Subcutaneous abdominal adipose tissue (tissue), 5 donors: ENCODE data around the gene SMCO4.

Experiments used
- H3K27ac ChIP-seq: one replicate; pipeline ENCODE4 v1.7.0; 2013; ENCODE audit warnings: low read depth, mild to moderate bottlenecking, inconsistent platforms, low read length, moderate library complexity
- H3K27me3 ChIP-seq, 5 donors: one replicate each; pipeline ENCODE4 v1.7.0; 2013; ENCODE audit warnings: low read length in 5 of 5, inconsistent platforms in 1 of 5; ENCODE audit not compliant: control insufficient read depth in 5 of 5, insufficient read depth in 4 of 5
- H3K36me3 ChIP-seq, 5 donors: one replicate each; pipeline ENCODE4 v1.7.0; 2013; ENCODE audit warnings: low read length in 5 of 5; ENCODE audit not compliant: control insufficient read depth in 5 of 5, insufficient read depth in 5 of 5
- H3K4me1 ChIP-seq, 5 donors: one replicate each; pipeline ENCODE4 v1.7.0; 2013; ENCODE audit warnings: low read length in 5 of 5, mild to moderate bottlenecking in 3 of 5, moderate library complexity in 1 of 5; ENCODE audit not compliant: control insufficient read depth in 5 of 5, insufficient read depth in 5 of 5
- H3K4me3 ChIP-seq, 5 donors: one replicate each; pipeline ENCODE4 v1.7.0; 2013; ENCODE audit warnings: low read length in 5 of 5, low read depth in 1 of 5
- H3K9ac ChIP-seq, 5 donors: one replicate each; pipeline ENCODE4 v1.7.0; 2013; ENCODE audit warnings: low read length in 5 of 5, mild to moderate bottlenecking in 4 of 5, moderate library complexity in 3 of 5
- H3K9me3 ChIP-seq, 5 donors: one replicate each; pipeline ENCODE4 v1.7.0; 2013; ENCODE audit warnings: low read length in 5 of 5; ENCODE audit not compliant: control insufficient read depth in 5 of 5
- donor health status: healthy.
- donor health status: healthy.
- donor health status: healthy.
- donor health status: healthy.
- donor health status: healthy.

SMCO4 gene

GRCh38 chr11:93481696-93482095, 61.5 kb downstream of the SMCO4 start:
- Histone ChIP-seq H3K4me1 (no peaks in the 10 kb centered on the region), H3K9me3 (no peaks in the 10 kb centered on the region), H3K4me3 (no peak overlapping the region), H3K27me3 (no peaks in the 10 kb centered on the region), H3K36me3 (peaks cover 0 to 19% (median 6%) of the 10 kb centered on the region in 5 donors), H3K9ac (no peak overlapping the region), H3K27ac (no peak overlapping the region)

- Histone ChIP-seq H3K4me1 (no peaks in the 10 kb centered on the region), H3K9ac (no peak overlapping the region), H3K4me3 (no peak overlapping the region), H3K36me3 (peaks cover 0 to 19% (median 6%) of the 10 kb centered on the region in 5 donors), H3K27ac (no peak overlapping the region), H3K27me3 (no peaks in the 10 kb centered on the region), H3K9me3 (no peaks in the 10 kb centered on the region)
These were observed 61.9 kb downstream of the SMCO4 start for GRCh38 chr11:93481279-93481678.

- peaks cover 0 to 2% (median 0%) of the 10 kb centered on the region in 5 donors for H3K9me3 ChIP-seq
These were observed 62.4 kb downstream of the SMCO4 start for GRCh38 chr11:93480756-93481155.

GRCh38 chr11:93480256-93480655, 62.9 kb downstream of the SMCO4 start:
- peaks cover 0 to 4% (median 0%) of the 10 kb centered on the region in 5 donors for H3K9me3 ChIP-seq
- no peak overlapping the region for H3K4me3 ChIP-seq
- peaks cover 0 to 19% (median 6%) of the 10 kb centered on the region in 5 donors for H3K36me3 ChIP-seq
- no peaks in the 10 kb centered on the region for H3K4me1 ChIP-seq
- H3K27ac ChIP-seq: no peak overlapping the region
- no peaks in the 10 kb centered on the region for H3K27me3 ChIP-seq
- no peak overlapping the region for H3K9ac ChIP-seq

More at GRCh38 chr11:93480756-93481155, 62.4 kb downstream of the SMCO4 start:
- H3K36me3 ChIP-seq: peaks cover 0 to 19% (median 6%) of the 10 kb centered on the region in 5 donors
- no peaks in the 10 kb centered on the region for H3K4me1 ChIP-seq
- no peaks in the 10 kb centered on the region for H3K27me3 ChIP-seq
- no peak overlapping the region for H3K27ac ChIP-seq
- H3K9ac ChIP-seq: no peak overlapping the region
- no peak overlapping the region for H3K4me3 ChIP-seq

GRCh38 chr11:93478841-93479240, 64.3 kb downstream of the SMCO4 start:
- no peak overlapping the region for H3K9ac ChIP-seq
- peaks cover 0 to 4% (median 3%) of the 10 kb centered on the region in 5 donors for H3K9me3 ChIP-seq
- no peaks in the 10 kb centered on the region for H3K27me3 ChIP-seq
- H3K4me1 ChIP-seq: no peaks in the 10 kb centered on the region
- no peak overlapping the region for H3K4me3 ChIP-seq
- peaks cover 0 to 19% (median 6%) of the 10 kb centered on the region in 5 donors for H3K36me3 ChIP-seq
- no peak overlapping the region for H3K27ac ChIP-seq

- no peaks in the 10 kb centered on the region for H3K4me1 ChIP-seq
- no peak overlapping the region for H3K4me3 ChIP-seq
- H3K27ac ChIP-seq: no peak overlapping the region
- peaks cover 0 to 4% (median 3%) of the 10 kb centered on the region in 5 donors for H3K9me3 ChIP-seq
- H3K9ac ChIP-seq: no peak overlapping the region
- H3K36me3 ChIP-seq: peaks cover 0 to 19% (median 6%) of the 10 kb centered on the region in 5 donors
- no peaks in the 10 kb centered on the region for H3K27me3 ChIP-seq
These were observed 65.4 kb downstream of the SMCO4 start for GRCh38 chr11:93477684-93478234.

GRCh38 chr11:93476796-93477195, 66.4 kb downstream of the SMCO4 start:
- no peaks in the 10 kb centered on the region for H3K4me1 ChIP-seq
- no peak overlapping the region for H3K9ac ChIP-seq
- peaks cover 0 to 19% (median 6%) of the 10 kb centered on the region in 5 donors for H3K36me3 ChIP-seq
- no peak overlapping the region for H3K27ac ChIP-seq
- H3K4me3 ChIP-seq: no peak overlapping the region
- H3K9me3 ChIP-seq: peaks cover 0 to 4% (median 3%) of the 10 kb centered on the region in 5 donors
- H3K27me3 ChIP-seq: no peaks in the 10 kb centered on the region

GRCh38 chr11:93474123-93474522, 69.1 kb downstream of the SMCO4 start:
- Histone ChIP-seq H3K27ac (no peak overlapping the region), H3K4me1 (no peaks in the 10 kb centered on the region)

GRCh38 chr11:93468290-93468689, 74.9 kb downstream of the SMCO4 start:
- no peak overlapping the region for H3K27ac ChIP-seq
- H3K27me3 ChIP-seq: no peaks in the 10 kb centered on the region
- no peaks in the 10 kb centered on the region for H3K36me3 ChIP-seq
- H3K4me1 ChIP-seq: no peaks in the 10 kb centered on the region
- H3K9me3 ChIP-seq: no peaks in the 10 kb centered on the region
- H3K9ac ChIP-seq: no peak overlapping the region
- no peak overlapping the region for H3K4me3 ChIP-seq

More at GRCh38 chr11:93474123-93474522, 69.1 kb downstream of the SMCO4 start:
- Histone ChIP-seq H3K9me3 (peaks cover 0 to 4% (median 3%) of the 10 kb centered on the region in 5 donors), H3K36me3 (peaks cover 0 to 16% (median 6%) of the 10 kb centered on the region in 5 donors), H3K4me3 (no peak overlapping the region), H3K9ac (no peak overlapping the region), H3K27me3 (no peaks in the 10 kb centered on the region)

GRCh38 chr11:93467054-93467453, 76.1 kb downstream of the SMCO4 start:
- Histone ChIP-seq H3K27ac (no peak overlapping the region), H3K36me3 (no peaks in the 10 kb centered on the region), H3K9me3 (no peaks in the 10 kb centered on the region), H3K4me3 (no peak overlapping the region), H3K9ac (no peak overlapping the region), H3K4me1 (no peaks in the 10 kb centered on the region), H3K27me3 (no peaks in the 10 kb centered on the region)
